ENCODE results near the gene TTC23L.

The TTC23L gene

GRCh38 chr5:34924462-34924765 lies 85.5 kb downstream of the TTC23L start:
- no peak for TF ChIP-seq CTCF (IDR thresholded peaks at IDR 0.05; ENCODE audit: low read depth, low read length)
- DNase-seq (ENCODE audit: low read depth in 2 of 2), result no peak
- H3K4me3 ChIP-seq (replicated peaks in 1 of 2; ENCODE audit: low read depth in 2 of 2, low read length in 2 of 2), result no peak overlapping the region

DNA sequence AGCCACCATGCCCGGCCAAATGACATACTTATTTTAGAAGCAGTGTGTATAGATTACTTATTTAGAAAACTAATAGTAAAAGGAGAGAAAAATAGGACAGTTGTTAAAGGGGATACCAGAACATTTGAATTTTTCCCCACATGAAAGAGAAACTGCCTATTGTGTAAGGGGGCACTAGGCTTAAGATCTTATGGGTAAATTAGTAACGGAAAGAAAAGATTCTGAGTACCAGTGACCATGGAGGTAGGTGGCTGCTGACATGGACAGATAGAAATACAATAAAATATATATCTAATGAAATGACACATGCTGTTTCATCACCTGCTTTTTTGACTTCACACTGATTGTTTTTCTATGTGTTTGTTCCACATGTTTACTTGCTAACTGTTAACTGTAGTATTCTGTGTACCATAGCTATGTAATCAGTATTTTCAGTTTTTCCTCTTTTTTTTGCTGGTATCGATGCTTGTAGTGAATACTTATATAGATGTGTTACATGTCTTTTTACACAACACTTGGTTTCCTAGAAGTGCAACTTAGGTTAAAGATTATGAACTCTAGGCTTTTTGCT lies 87.4 kb downstream of the TTC23L start:
- H3K4me3 ChIP-seq (replicated peaks in 1 of 2; ENCODE audit: low read depth in 2 of 2, low read length in 2 of 2), result no peak overlapping the region
- DNase-seq (ENCODE audit: low read depth in 2 of 2), result no peak
- TF ChIP-seq CTCF (IDR thresholded peaks at IDR 0.05; ENCODE audit: low read depth, low read length), result no peak

- TF ChIP-seq CTCF (IDR thresholded peaks at IDR 0.05; ENCODE audit: low read depth, low read length), result no peak
- no peak for DNase-seq (ENCODE audit: low read depth in 2 of 2)
- no peak overlapping the region for H3K4me3 ChIP-seq (replicated peaks in 1 of 2; ENCODE audit: low read depth in 2 of 2, low read length in 2 of 2)
Measured at GRCh38 chr5:34927785-34928184, 88.8 kb downstream of the TTC23L start.

- no peak for DNase-seq (ENCODE audit: low read depth in 2 of 2)
Measured at GRCh38 chr5:34928267-34928666, 89.3 kb downstream of the TTC23L start.

GRCh38 chr5:34929134-34929719 lies 90.3 kb downstream of the TTC23L start, which contains the start of gene DNAJC21:
DNAJC21 (plus strand) TSS chr5:34929559; CDS start chr5:34929820, 261 bp downstream.
- no peak for TF ChIP-seq CTCF (IDR thresholded peaks at IDR 0.05; ENCODE audit: low read depth, low read length)
- peak within 1 kb of the TSS; percentile 78 to 81 for H3K4me3 ChIP-seq (replicated peaks in 1 of 2; ENCODE audit: low read depth in 2 of 2, low read length in 2 of 2)
- peak; percentile 96 to 98 for DNase-seq (ENCODE audit: low read depth in 2 of 2)

More at GRCh38 chr5:34928267-34928666, 89.3 kb downstream of the TTC23L start:
- TF ChIP-seq CTCF (IDR thresholded peaks at IDR 0.05; ENCODE audit: low read depth, low read length), result no peak
- H3K4me3 ChIP-seq (replicated peaks in 1 of 2; ENCODE audit: low read depth in 2 of 2, low read length in 2 of 2), result no peak overlapping the region

- peak; percentile 78 to 87 for DNase-seq (ENCODE audit: low read depth in 2 of 2)
- H3K4me3 ChIP-seq (replicated peaks in 1 of 2; ENCODE audit: low read depth in 2 of 2, low read length in 2 of 2), result peak overlapping the region; percentile 78 to 81
- TF ChIP-seq CTCF (IDR thresholded peaks at IDR 0.05; ENCODE audit: low read depth, low read length), result no peak
Measured at GRCh38 chr5:34929720-34930461, 90.9 kb downstream of the TTC23L start.
